Pancreas (tissue), 10 donors: ENCODE results near the gene UBR4. TPM values are rescaled to one million over a fixed set of nuclear protein-coding genes. Genes with fewer than 3 reads are reported as not detected.

ENCODE experiments used
- ATAC-seq, 4 donors: fragments of 200-7000 bp; cut with Tn5 transposase; one replicate each; pipeline versions ENCODE4 v1.8.0 to v1.9.1; 2020; ENCODE audit warnings: mild to moderate bottlenecking in 4 of 4, moderate library complexity in 4 of 4
- DNase-seq, 6 donors: peaks; one replicate each; pipeline ENCODE4 v3.0.0-alpha.2; 2020
- FAIRE-seq: peaks from 2 replicates; lab custom pipeline; 2012; peaks lifted over from hg19 to GRCh38; lab: Jason Lieb, UNC
- H3K27ac ChIP-seq, 4 donors: fragments of 200-600 bp; sonication (generic); 1 replicate in 3 of 4; 2 replicates in 1 of 4; pipeline versions ENCODE4 v1.5.0 to v1.8.0; 2020
- H3K27me3 ChIP-seq, 4 donors: fragments of 200-600 bp; one replicate each; pipeline ENCODE4 v1.8.0; 2021
- H3K36me3 ChIP-seq, 3 donors: fragments of 200-600 bp; sonication (generic) in 1 of 3; one replicate each; pipeline versions ENCODE4 v1.5.0 to v1.8.0; 2020 to 2021
- H3K4me1 ChIP-seq, 3 donors: fragments of 200-600 bp; one replicate each; pipeline ENCODE4 v1.8.0; 2021
- H3K4me3 ChIP-seq, 4 donors: fragments of 200-600 bp; sonication (generic) in 2 of 4; one replicate each; pipeline versions ENCODE4 v1.5.0 to v1.8.0; 2020 to 2021
- H3K9me3 ChIP-seq, 4 donors: fragments of 200-600 bp; one replicate each; pipeline ENCODE4 v1.8.0; 2021
- CTCF ChIP-seq, 4 donors: fragments of 200-600 bp; sonication (generic) in 3 of 4; IDR thresholded peaks; one replicate each; pipeline versions ENCODE4 v1.5.0 to v1.8.0; 2021; ENCODE audit warnings: antibody characterized with exemption in 4 of 4
- WGBS, 2 donors: extraction: QIAGEN DNeasy Blood & Tissue Kit; methylation state at CpG; one replicate each; pipeline ENCODE4 v1.1.7; 2013; 5-methylcytosine and 5-hydroxymethylcytosine counted together
- intact Hi-C, 3 donors: fragments of 100-400 bp; cut with DNase I; formaldehyde crosslinking; loops; one replicate each; pipeline versions ENCODE4 v1.11.1 to v1.14.2; 2022
- polyA plus RNA-seq, 2 donors: library from polyadenylated mRNA; stranded (reverse); fragments of 200-250 nt; gene quantifications; one replicate each; pipeline ENCODE4 v1.2.3, GENCODE V29; 2013
- total RNA-seq, 6 donors: library from RNA; stranded (reverse); fragmentation: NEBNext Ultra II Directional in 4 of 6; extraction: Animal tissue kit (Norgen Biotek cat#: 25700) in 4 of 6; gene quantifications; one replicate each; pipeline versions ENCODE4 v1.2.1 to v1.2.4, GENCODE V29; 2021 to 2023
- donor health status: healthy with polysubstance abuse.
- donor health status: DM: no; HTN: no; CAD: no; lungs with moderate emphysema.
- donor health status: DM: no; HTN: no; CAD: no.
- donor health status: control.
- donor health status: control.
- donor health status: Bipolar disorder and iron deficiency.
- donor health status: DM: yes; HTN: yes; CAD: no.
- donor health status: DM: no; HTN: no; CAD: no.
- donor health status: DM: no; HTN: no; CAD: no.
- donor health status: DM: yes; HTN: yes; CAD: no.

UBR4 gene
- total and polyA plus RNA-seq, 8 donors: 45.3 to 140 (median 65.5) TPM

GRCh38 chr1:19067912-19068638 lies 142.0 kb downstream of the UBR4 start:
- no peaks in the 10 kb centered on the region for H3K9me3 ChIP-seq
- FAIRE-seq: no peak
- H3K4me1 ChIP-seq: peaks cover 18 to 31% (median 21%) of the 10 kb centered on the region in 3 donors
- DNase-seq: peak in 1 of 6 donors; percentile 61
- 31 to 35% methylated on average over 14 of the region's 14 CpGs for WGBS, 2 donors
- H3K27ac ChIP-seq: peak overlapping the region; percentile 25 to 85 (median 72)
- H3K27me3 ChIP-seq: no peaks in the 10 kb centered on the region
- ATAC-seq: peak in 1 of 4 donors; percentile 7
- no peaks in the 10 kb centered on the region for H3K36me3 ChIP-seq
- intact Hi-C loops: no loop called here
- H3K4me3 ChIP-seq: no peak overlapping the region
- no peak for TF ChIP-seq CTCF (IDR thresholded peaks at IDR 0.05)

GRCh38 chr1:19067182-19067911 lies 142.7 kb downstream of the UBR4 start:
- no peak for TF ChIP-seq CTCF (IDR thresholded peaks at IDR 0.05)
- Histone ChIP-seq H3K9me3 (no peaks in the 10 kb centered on the region), H3K4me1 (peaks cover 18 to 31% (median 21%) of the 10 kb centered on the region in 3 donors), H3K27ac (peak overlapping the region; percentile 25 to 85 (median 72)), H3K4me3 (no peak overlapping the region), H3K27me3 (no peaks in the 10 kb centered on the region), H3K36me3 (no peaks in the 10 kb centered on the region)
- FAIRE-seq (no peak), ATAC-seq (peak; percentile 42 to 66 (median 53)), DNase-seq (peak; percentile 49 to 89 (median 72))
- intact Hi-C loops: no loop called here
- WGBS, 2 donors: 22 to 26% methylated on average over 17 of the region's 17 CpGs

GRCh38 chr1:19066874-19067181 lies 143.2 kb downstream of the UBR4 start:
- peaks cover 18 to 31% (median 21%) of the 10 kb centered on the region in 3 donors for H3K4me1 ChIP-seq
- TF ChIP-seq CTCF (IDR thresholded peaks at IDR 0.05): no peak
- no peak for FAIRE-seq
- WGBS, 2 donors: 51 to 64% methylated on average over 10 of the region's 10 CpGs
- intact Hi-C loops: no loop called here
- H3K36me3 ChIP-seq: no peaks in the 10 kb centered on the region
- peak overlapping the region; percentile 25 to 85 (median 72) for H3K27ac ChIP-seq
- no peak overlapping the region for H3K4me3 ChIP-seq
- no peaks in the 10 kb centered on the region for H3K9me3 ChIP-seq
- DNase-seq: peak in 2 of 6 donors; percentile 61 to 65
- no peaks in the 10 kb centered on the region for H3K27me3 ChIP-seq
- ATAC-seq: peak in 3 of 4 donors; percentile 27 to 55 (median 50)

- FAIRE-seq: no peak
- Histone ChIP-seq H3K9me3 (no peaks in the 10 kb centered on the region), H3K4me1 (peaks cover 18 to 31% (median 21%) of the 10 kb centered on the region in 3 donors), H3K4me3 (no peak overlapping the region), H3K27me3 (no peaks in the 10 kb centered on the region), H3K36me3 (no peaks in the 10 kb centered on the region), H3K27ac (peak overlapping the region; percentile 25 to 85 (median 72))
- peak; percentile 62 to 77 (median 66) for ATAC-seq
- DNase-seq: peak in 4 of 6 donors; percentile 46 to 77 (median 66)
- intact Hi-C loops: no loop called here
- TF ChIP-seq CTCF (IDR thresholded peaks at IDR 0.05): no peak
- WGBS, 2 donors: 61 to 65% methylated on average over 14 of the region's 14 CpGs
Observed at GRCh38 chr1:19066248-19066873, 143.7 kb downstream of the UBR4 start.
